ENCODE data around the gene GPR35. TPM values are rescaled to one million over a fixed set of nuclear protein-coding genes. Genes with fewer than 3 reads are reported as not detected.

Gene GPR35
- total and polyA plus RNA-seq, 2 of the 13 experiments (the other 11 are each of a cell fraction or from before 2014, with no cell fraction given) = 27.1 to 44.2 TPM

GRCh38 chr2:240586198-240586918 lies 38.9 kb upstream of the GPR35 start, which contains the start of gene CAPN10 (continued):
- TF ChIP-seq, protein P1, sequence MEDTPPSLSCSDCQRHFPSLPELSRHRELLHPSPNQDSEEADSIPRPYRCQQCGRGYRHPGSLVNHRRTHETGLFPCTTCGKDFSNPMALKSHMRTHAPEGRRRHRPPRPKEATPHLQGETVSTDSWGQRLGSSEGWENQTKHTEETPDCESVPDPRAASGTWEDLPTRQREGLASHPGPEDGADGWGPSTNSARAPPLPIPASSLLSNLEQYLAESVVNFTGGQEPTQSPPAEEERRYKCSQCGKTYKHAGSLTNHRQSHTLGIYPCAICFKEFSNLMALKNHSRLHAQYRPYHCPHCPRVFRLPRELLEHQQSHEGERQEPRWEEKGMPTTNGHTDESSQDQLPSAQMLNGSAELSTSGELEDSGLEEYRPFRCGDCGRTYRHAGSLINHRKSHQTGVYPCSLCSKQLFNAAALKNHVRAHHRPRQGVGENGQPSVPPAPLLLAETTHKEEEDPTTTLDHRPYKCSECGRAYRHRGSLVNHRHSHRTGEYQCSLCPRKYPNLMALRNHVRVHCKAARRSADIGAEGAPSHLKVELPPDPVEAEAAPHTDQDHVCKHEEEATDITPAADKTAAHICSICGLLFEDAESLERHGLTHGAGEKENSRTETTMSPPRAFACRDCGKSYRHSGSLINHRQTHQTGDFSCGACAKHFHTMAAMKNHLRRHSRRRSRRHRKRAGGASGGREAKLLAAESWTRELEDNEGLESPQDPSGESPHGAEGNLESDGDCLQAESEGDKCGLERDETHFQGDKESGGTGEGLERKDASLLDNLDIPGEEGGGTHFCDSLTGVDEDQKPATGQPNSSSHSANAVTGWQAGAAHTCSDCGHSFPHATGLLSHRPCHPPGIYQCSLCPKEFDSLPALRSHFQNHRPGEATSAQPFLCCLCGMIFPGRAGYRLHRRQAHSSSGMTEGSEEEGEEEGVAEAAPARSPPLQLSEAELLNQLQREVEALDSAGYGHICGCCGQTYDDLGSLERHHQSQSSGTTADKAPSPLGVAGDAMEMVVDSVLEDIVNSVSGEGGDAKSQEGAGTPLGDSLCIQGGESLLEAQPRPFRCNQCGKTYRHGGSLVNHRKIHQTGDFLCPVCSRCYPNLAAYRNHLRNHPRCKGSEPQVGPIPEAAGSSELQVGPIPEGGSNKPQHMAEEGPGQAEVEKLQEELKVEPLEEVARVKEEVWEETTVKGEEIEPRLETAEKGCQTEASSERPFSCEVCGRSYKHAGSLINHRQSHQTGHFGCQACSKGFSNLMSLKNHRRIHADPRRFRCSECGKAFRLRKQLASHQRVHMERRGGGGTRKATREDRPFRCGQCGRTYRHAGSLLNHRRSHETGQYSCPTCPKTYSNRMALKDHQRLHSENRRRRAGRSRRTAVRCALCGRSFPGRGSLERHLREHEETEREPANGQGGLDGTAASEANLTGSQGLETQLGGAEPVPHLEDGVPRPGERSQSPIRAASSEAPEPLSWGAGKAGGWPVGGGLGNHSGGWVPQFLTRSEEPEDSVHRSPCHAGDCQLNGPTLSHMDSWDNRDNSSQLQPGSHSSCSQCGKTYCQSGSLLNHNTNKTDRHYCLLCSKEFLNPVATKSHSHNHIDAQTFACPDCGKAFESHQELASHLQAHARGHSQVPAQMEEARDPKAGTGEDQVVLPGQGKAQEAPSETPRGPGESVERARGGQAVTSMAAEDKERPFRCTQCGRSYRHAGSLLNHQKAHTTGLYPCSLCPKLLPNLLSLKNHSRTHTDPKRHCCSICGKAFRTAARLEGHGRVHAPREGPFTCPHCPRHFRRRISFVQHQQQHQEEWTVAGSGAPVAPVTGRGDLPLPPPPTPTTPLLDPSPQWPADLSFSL (CRISPR knock-in tag; IDR thresholded peaks at IDR 0.05) = no peak
- peak; percentile 38; the same call in 1 of the 2 replicates for TF ChIP-seq TFAP4 (IDR thresholded peaks at IDR 0.05; ENCODE audit: borderline replicate concordance, low read depth)
- TF ChIP-seq ZNF335 (CRISPR knock-in tag; IDR thresholded peaks at IDR 0.05) = peak; percentile 99
- TF ChIP-seq NONO (IDR thresholded peaks at IDR 0.05) = no peak
- TF ChIP-seq NONO (CRISPR knock-in tag; conservative IDR thresholded peaks at IDR 0.05) = peak; percentile 98
- no peak; the same call in 1 of the 2 replicates for TF ChIP-seq FUBP1 (CRISPR knock-in tag; IDR thresholded peaks at IDR 0.05; ENCODE audit: borderline replicate concordance)
- 0 out of 2 replicates have a peak, but pooled peaks have one; percentile 17 for TF ChIP-seq FOXO4 (CRISPR knock-in tag; conservative IDR thresholded peaks at IDR 0.05)
- TF ChIP-seq, protein P2, sequence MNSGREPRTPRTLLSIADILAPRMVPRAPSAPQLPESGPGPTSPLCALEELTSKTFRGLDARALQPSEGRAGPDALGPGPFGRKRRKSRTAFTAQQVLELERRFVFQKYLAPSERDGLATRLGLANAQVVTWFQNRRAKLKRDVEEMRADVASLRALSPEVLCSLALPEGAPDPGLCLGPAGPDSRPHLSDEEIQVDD (CRISPR knock-in tag; IDR thresholded peaks at IDR 0.05; ENCODE audit: borderline replicate concordance) = no peak
- TF ChIP-seq YEATS2 (CRISPR knock-in tag; IDR thresholded peaks at IDR 0.05; ENCODE audit: borderline replicate concordance) = peak; percentile 94
- TF ChIP-seq ZNF30 (CRISPR knock-in tag; IDR thresholded peaks at IDR 0.05) = 0 out of 2 replicates have a peak, but pooled peaks have one; percentile 18
- no peak for TF ChIP-seq CHCHD3 (CRISPR knock-in tag; IDR thresholded peaks at IDR 0.05)
- TF ChIP-seq TCF7L2 (IDR thresholded peaks at IDR 0.05; ENCODE audit: low read depth, low read length) = no peak
- no peak for TF ChIP-seq ZFP36L1 (CRISPR knock-in tag; IDR thresholded peaks at IDR 0.05)
- peak; percentile 15 for TF ChIP-seq IKZF4 (CRISPR knock-in tag; IDR thresholded peaks at IDR 0.05; ENCODE audit: borderline replicate concordance, low read depth, not compliant biosample characterization)
- TF ChIP-seq ZNF879 (CRISPR knock-in tag; IDR thresholded peaks at IDR 0.05) = peak; percentile 78; the same call in 1 of the 2 replicates
